Neuron (in vitro differentiated cells): ENCODE measurements around the gene TJP2.

Experiments
- H2AFZ ChIP-seq: one replicate; pipeline ENCODE4 v1.6.1; 2013; ENCODE audit warnings: low read depth, mild to moderate bottlenecking, inconsistent platforms, low read length, moderate library complexity
- H3K27me3 ChIP-seq: one replicate; pipeline ENCODE4 v1.6.1; 2013; ENCODE audit warnings: low read length; ENCODE audit not compliant: insufficient read depth
- H3K36me3 ChIP-seq: one replicate; pipeline ENCODE4 v1.6.1; 2013; ENCODE audit warnings: low read length; ENCODE audit not compliant: insufficient read depth
- H3K4me1 ChIP-seq: one replicate; pipeline ENCODE4 v1.6.1; 2013; ENCODE audit warnings: low read length; ENCODE audit not compliant: insufficient read depth
- H3K4me3 ChIP-seq: 2 replicates; pipeline ENCODE4 v1.5.1; 2013; ENCODE audit warnings: mild to moderate bottlenecking, low read length, moderate library complexity
- H3K9me3 ChIP-seq: one replicate; pipeline ENCODE4 v1.6.1; 2013; ENCODE audit warnings: low read length

Gene TJP2

DNA sequence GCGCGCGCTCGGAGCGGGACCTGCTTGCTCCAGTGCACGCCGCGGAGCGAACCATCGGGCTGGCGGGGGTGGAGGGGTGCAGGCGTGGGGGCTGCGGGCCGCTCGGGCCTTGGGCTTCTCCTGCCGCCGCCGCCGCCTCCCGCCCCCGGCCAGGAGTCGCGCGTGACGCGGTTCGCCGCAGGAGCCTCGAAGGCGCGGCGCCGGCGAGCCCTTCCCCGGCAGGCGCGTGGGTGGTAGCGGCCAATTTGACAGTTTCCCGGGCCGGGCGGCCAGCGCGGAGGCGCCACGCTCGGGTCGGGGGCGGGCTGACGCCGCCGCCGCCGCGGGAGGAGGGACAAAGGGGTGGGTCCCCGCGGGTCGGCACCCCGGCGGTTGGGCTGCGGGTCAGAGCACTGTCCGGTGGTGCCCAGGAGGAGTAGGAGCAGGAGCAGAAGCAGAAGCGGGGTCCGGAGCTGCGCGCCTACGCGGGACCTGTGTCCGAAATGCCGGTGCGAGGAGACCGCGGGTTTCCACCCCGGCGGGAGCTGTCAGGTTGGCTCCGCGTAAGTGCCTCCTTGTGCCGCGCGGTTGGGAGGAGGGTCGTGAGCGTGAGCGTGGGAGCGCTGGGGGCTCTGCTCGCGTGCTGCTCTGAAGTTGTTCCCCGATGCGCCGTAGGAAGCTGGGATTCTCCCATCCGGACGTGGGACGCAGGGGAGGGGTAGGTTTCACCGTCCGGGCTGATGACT, at the start of gene TJP2:
TJP2 (plus strand) TSS at position 387 of the 725 bp plus-strand sequence; CDS start at position 483, 96 bp downstream.
- Histone ChIP-seq H3K4me3 (peak within 1 kb of the TSS; percentile 79), H3K27me3 (no peaks in the 10 kb centered on the region), H3K9me3 (no peaks in the 10 kb centered on the region), H2AFZ (peak within 1 kb of the TSS; percentile 89), H3K36me3 (no peaks in the 10 kb centered on the region), H3K4me1 (peaks cover 23% of the 10 kb centered on the region)

DNA sequence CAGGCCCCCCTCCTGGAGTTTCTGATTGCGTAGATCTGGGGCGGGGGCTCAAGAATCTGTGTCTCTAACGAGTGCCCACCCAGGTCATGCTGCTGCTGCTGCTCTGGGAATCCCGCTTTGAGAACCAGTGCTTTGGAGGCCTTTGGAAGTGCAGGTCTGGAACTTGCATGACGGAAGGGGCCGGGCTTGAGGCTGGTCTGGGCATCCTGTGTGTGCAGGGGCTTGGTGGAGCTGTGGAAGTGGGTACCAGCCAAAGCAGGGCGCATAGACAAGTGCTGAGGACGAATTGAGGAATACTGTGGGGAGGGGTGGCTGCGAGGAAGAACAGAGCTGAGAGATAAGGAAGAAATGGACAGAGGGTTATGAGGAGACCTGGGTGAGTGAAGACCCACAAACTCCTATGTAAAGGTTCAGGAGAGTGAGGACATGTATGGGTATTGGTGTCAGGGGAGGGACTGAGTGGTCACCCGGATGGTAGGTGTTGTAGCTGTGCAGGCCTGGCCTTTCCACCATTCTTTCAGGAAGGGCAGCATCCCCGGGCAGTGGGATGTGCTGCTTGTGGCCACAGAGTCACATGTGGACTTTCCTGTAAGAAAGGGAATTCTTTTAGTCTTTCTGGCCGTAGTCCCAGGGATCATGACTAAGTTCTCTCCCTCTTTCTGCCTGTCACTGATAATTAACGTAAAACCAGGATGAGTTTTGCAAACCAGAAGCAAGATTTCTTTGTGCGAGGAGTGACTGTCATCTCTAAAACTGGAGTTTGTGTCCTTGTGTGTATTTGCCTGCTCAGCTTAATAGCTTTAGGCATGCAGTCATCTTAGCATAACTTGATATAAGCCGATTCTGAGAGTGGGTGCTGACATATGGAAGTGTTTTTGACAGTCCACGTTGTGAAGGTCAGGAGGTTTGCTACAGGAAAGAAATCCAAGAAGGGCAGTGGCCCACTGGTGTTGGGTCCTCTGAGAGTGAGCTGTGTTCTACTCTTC, 43.3 kb upstream of the TJP2 start:
- Histone ChIP-seq H2AFZ (no peak overlapping the region), H3K9me3 (no peaks in the 10 kb centered on the region), H3K36me3 (no peaks in the 10 kb centered on the region), H3K4me1 (no peaks in the 10 kb centered on the region), H3K27me3 (no peaks in the 10 kb centered on the region), H3K4me3 (no peak overlapping the region)

DNA sequence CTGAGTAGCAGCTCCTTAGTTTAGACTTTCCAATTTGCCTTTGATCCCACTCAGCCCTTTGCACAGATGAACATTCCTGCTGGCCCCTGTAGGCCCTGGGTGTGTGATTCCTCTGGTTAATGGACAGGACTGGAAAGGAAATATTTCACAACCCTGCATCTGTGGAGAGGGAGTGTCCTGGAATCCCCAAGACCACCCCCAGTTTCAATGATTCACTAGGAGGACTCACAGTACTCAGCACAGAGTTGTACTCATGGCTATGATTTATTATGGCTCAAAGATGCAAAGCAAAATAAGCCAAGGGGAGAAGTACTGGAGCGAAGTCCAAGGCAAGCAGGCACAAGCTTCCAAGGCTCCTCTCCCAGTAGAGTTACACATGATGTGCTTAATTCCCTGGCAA, 42.4 kb upstream of the TJP2 start:
- Histone ChIP-seq H3K9me3 (no peaks in the 10 kb centered on the region), H2AFZ (no peak overlapping the region), H3K27me3 (no peaks in the 10 kb centered on the region), H3K4me1 (no peaks in the 10 kb centered on the region), H3K36me3 (no peaks in the 10 kb centered on the region), H3K4me3 (no peak overlapping the region)

GRCh38 chr9:69132361-69132760, 41.7 kb upstream of the TJP2 start:
- Histone ChIP-seq H2AFZ (no peak overlapping the region), H3K27me3 (no peaks in the 10 kb centered on the region), H3K9me3 (peaks cover 2% of the 10 kb centered on the region), H3K4me1 (no peaks in the 10 kb centered on the region), H3K36me3 (no peaks in the 10 kb centered on the region), H3K4me3 (no peak overlapping the region)

DNA sequence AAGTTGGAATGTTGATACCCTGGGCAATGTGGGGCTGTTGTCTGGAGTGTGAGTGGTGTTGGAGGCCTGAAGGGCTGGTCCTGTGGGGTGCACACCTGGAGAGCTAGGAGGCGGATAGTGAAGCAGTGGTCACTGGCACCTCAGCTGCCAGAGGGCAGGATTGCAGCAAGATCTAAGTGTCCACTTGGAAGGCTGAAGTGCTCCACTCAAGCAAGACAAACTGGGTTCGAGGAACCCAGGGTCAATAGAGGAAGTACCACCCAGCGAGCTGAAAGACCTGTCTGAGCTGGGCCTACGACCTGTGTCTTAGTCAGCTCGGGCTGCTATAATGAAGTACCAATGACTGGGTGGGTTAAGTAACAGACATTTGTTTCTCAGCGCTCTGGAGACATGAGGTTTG, 39.7 kb upstream of the TJP2 start:
- H3K27me3 ChIP-seq, result no peaks in the 10 kb centered on the region
- no peaks in the 10 kb centered on the region for H3K4me1 ChIP-seq
- H3K9me3 ChIP-seq, result peaks cover 2% of the 10 kb centered on the region
- no peaks in the 10 kb centered on the region for H3K36me3 ChIP-seq
- no peak overlapping the region for H2AFZ ChIP-seq
- no peak overlapping the region for H3K4me3 ChIP-seq

- Histone ChIP-seq H2AFZ (no peak overlapping the region), H3K4me1 (no peaks in the 10 kb centered on the region), H3K27me3 (no peaks in the 10 kb centered on the region), H3K36me3 (no peaks in the 10 kb centered on the region), H3K9me3 (peaks cover 2% of the 10 kb centered on the region), H3K4me3 (no peak overlapping the region)
These were observed 37.9 kb upstream of the TJP2 start for GRCh38 chr9:69136185-69136584.

DNA sequence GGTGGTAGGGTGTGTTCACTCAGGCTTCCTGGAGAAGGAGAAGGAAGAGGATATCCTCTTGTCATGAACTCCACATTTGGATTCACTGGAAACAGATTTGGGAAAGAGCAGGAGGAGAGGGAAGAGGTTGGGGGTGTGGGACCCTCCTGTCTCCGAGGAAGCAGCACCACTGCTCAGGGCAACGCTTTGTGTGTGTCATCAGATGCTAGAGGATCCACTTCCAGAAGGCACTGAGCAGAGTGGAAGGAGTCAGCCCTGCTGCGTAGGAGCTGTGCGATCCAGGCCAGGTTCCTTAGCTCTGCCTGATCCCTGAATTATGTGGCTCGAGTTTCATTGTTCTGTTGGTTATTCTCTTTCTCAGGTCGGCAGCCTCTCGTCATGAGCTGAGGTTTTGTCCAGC, 37.3 kb upstream of the TJP2 start:
- Histone ChIP-seq H3K4me1 (no peaks in the 10 kb centered on the region), H3K4me3 (no peak overlapping the region), H3K36me3 (no peaks in the 10 kb centered on the region), H3K27me3 (no peaks in the 10 kb centered on the region), H2AFZ (no peak overlapping the region), H3K9me3 (peaks cover 2% of the 10 kb centered on the region)

GRCh38 chr9:69137311-69137710, 36.8 kb upstream of the TJP2 start:
- Histone ChIP-seq H3K9me3 (peaks cover 2% of the 10 kb centered on the region), H3K4me3 (no peak overlapping the region), H2AFZ (no peak overlapping the region), H3K36me3 (no peaks in the 10 kb centered on the region), H3K4me1 (no peaks in the 10 kb centered on the region), H3K27me3 (no peaks in the 10 kb centered on the region)

DNA sequence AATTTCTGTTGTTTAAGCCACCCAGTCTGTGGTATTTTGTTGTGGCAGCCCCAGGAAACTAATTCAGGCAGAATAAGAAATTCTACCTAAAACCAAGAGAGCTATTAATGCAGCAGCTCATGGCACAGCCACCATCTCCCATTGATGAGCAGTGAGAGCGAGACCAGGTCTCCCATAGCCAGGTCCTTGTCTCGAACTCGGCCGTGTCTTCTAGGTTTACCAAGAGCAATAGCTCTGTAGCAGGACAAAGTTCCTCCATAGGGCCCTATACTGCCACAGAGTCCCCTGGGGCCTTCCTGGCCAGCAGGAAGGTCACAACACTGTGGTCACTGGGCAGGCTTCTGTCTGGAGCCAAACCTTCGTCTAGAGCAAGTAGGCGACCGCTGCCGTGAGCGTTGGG, 34.5 kb upstream of the TJP2 start:
- Histone ChIP-seq H3K27me3 (no peaks in the 10 kb centered on the region), H3K36me3 (no peaks in the 10 kb centered on the region), H2AFZ (no peak overlapping the region), H3K9me3 (peaks cover 2% of the 10 kb centered on the region), H3K4me3 (no peak overlapping the region), H3K4me1 (no peaks in the 10 kb centered on the region)

DNA sequence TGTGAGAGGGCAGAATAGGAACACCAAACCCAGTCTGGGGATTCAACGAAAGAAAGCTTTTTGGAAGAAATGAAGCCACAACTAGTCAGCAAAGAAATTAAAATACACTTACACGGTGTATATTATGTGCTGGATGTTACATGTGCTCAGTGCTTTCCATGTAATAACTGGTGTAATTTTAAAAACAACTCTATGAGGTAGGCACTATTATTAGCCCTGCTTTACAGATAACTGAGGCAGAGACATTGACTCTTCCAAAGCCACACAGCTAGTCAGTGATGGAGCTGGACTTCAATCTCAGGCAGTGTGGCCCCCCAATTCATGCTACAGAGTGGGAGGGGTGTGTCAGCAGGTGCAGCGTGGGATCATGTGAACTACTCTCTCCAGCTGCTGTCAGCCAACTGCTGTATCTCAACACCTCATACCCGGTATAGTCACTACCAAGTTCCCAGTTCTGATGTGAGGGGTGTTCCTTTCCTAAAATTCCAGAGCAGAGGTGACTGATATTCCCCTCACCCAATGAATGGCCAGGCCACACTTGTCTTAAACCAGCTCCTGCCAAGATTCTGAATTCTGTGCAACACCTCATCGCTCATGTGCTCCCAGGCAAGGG, 33.8 kb upstream of the TJP2 start:
- Histone ChIP-seq H3K4me1 (no peaks in the 10 kb centered on the region), H2AFZ (no peak overlapping the region), H3K9me3 (peaks cover 2% of the 10 kb centered on the region), H3K27me3 (no peaks in the 10 kb centered on the region), H3K36me3 (no peaks in the 10 kb centered on the region), H3K4me3 (no peak overlapping the region)

DNA sequence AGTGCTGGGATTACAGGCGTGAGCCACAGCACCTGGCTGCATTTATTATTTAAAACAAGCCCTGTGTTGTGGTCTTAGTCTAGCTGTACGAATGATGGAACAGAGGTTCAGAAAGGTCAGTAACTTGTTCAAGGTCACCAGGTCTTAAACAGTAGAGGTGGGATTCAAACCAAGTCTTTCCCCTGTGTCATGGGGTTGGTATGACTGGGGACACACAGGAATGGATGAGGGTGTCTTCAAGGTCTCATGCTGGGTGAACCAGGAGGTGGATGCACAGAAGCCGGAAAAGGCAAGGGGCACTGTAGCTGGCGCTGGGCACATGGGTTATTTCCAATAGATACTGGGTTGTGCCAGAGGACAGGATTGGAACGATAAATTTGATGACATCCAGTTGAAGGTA, 32.2 kb upstream of the TJP2 start:
- Histone ChIP-seq H3K4me3 (no peak overlapping the region), H3K9me3 (peaks cover under 1% of the 10 kb centered on the region), H3K27me3 (no peaks in the 10 kb centered on the region), H3K4me1 (no peaks in the 10 kb centered on the region), H3K36me3 (no peaks in the 10 kb centered on the region), H2AFZ (no peak overlapping the region)

- H3K4me1 ChIP-seq, result no peaks in the 10 kb centered on the region
- H3K36me3 ChIP-seq, result no peaks in the 10 kb centered on the region
- no peaks in the 10 kb centered on the region for H3K27me3 ChIP-seq
- no peak overlapping the region for H2AFZ ChIP-seq
- H3K9me3 ChIP-seq, result peaks cover 2% of the 10 kb centered on the region
- H3K4me3 ChIP-seq, result no peak overlapping the region
These were observed 30.8 kb upstream of the TJP2 start for GRCh38 chr9:69143291-69143690.

DNA sequence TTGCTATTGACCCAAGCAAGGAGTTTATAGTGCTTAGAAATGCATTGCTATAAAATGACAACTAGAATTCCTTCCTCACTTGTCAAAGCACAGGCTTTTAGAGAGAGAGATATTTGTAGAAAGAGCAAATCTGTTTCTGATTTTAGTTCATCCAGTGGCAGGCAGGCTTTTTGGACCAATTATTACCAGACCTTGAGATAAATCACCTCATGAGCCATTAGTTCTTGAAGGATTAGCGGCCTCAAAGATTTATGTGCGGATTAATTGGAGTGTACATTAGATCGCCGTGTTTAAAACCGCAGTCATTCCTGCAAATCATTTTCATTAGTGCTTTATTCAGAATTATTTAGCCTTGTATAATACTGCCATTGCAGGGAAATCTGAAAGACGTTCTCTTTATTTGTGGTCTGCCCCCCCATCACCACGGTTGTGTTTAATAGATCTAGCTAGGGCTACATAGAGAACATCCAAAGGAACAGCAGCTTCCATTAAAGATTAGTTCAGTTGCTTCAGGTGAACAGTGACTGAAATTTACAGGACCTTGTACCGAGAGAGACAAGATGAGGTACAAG, 28.8 kb upstream of the TJP2 start:
- no peak overlapping the region for H2AFZ ChIP-seq
- no peaks in the 10 kb centered on the region for H3K27me3 ChIP-seq
- H3K9me3 ChIP-seq, result peaks cover 2% of the 10 kb centered on the region
- H3K36me3 ChIP-seq, result no peaks in the 10 kb centered on the region
- H3K4me1 ChIP-seq, result no peaks in the 10 kb centered on the region
- H3K4me3 ChIP-seq, result no peak overlapping the region
